GM23338 (cell line): ENCODE results near the gene IKZF1. TPM values are rescaled to one million over a fixed set of nuclear protein-coding genes. Genes with fewer than 3 reads are reported as not detected.

ENCODE experiments used
- ATAC-seq: fragments of 200-7000 bp; cut with Tn5 transposase; 3 replicates; pipeline ENCODE4 v1.9.1; 2020
- DNase-seq: peaks from one replicate; pipeline ENCODE4 v3.0.0-alpha.2; 2015; ENCODE audit warnings: low spot score
- H2AFZ ChIP-seq: fragments of 200-600 bp; sonication (generic); 2 replicates; pipeline ENCODE4 v1.8.0; 2016; ENCODE audit warnings: antibody characterized with exemption, mild to moderate bottlenecking, moderate library complexity
- H3F3A ChIP-seq: fragments of 200-600 bp; sonication (generic); replicated peaks from 2 replicates; pipeline ENCODE4 v1.8.0; 2017; ENCODE audit warnings: antibody characterized with exemption, mixed run types, low read depth
- H3K27ac ChIP-seq: fragments of 200-600 bp; sonication (generic); 2 replicates; pipeline ENCODE4 v1.6.1; 2016; ENCODE audit warnings: low read depth
- H3K27me3 ChIP-seq: fragments of 200-600 bp; sonication (generic); 2 replicates; pipeline ENCODE4 v1.8.0; 2016; ENCODE audit warnings: mild to moderate bottlenecking, mixed run types, moderate library complexity; ENCODE audit not compliant: insufficient read depth
- H3K36me3 ChIP-seq: fragments of 200-600 bp; sonication (generic); 2 replicates; pipeline ENCODE4 v1.8.0; 2016; ENCODE audit warnings: mild to moderate bottlenecking; ENCODE audit not compliant: insufficient read depth
- H3K4me1 ChIP-seq: fragments of 200-600 bp; sonication (generic); 2 replicates; pipeline ENCODE4 v1.8.0; 2016; ENCODE audit warnings: mild to moderate bottlenecking, moderate library complexity; ENCODE audit not compliant: insufficient read depth
- H3K4me2 ChIP-seq: fragments of 200-600 bp; sonication (generic); 2 replicates; pipeline ENCODE4 v1.7.1; 2017; ENCODE audit warnings: mixed run types
- H3K4me3 ChIP-seq: fragments of 200-600 bp; sonication (generic); 2 replicates; pipeline ENCODE4 v1.6.1; 2016; ENCODE audit warnings: mixed run types
- H3K79me2 ChIP-seq: fragments of 200-600 bp; sonication (generic); replicated peaks from 2 replicates; pipeline ENCODE4 v1.8.0; 2017; ENCODE audit warnings: mild to moderate bottlenecking; ENCODE audit not compliant: insufficient read depth
- H3K9me2 ChIP-seq: fragments of 200-600 bp; sonication (generic); 2 replicates; pipeline ENCODE4 v1.8.0; 2017; ENCODE audit not compliant: insufficient read depth
- H4K20me1 ChIP-seq: fragments of 200-600 bp; sonication (generic); replicated peaks from 2 replicates; pipeline ENCODE4 v1.8.0; 2017; ENCODE audit warnings: mild to moderate bottlenecking; ENCODE audit not compliant: insufficient read depth
- H3K27ac Mint-ChIP-seq: 2 replicates; pipeline ENCODE4 v1.8.0; 2020; ENCODE audit warnings: inconsistent platforms, mild to moderate bottlenecking, moderate library complexity, mixed read lengths
- H3K27me3 Mint-ChIP-seq: 3 replicates; pipeline ENCODE4 v1.8.0; 2022; ENCODE audit warnings: low read depth, mild to moderate bottlenecking, moderate library complexity, mixed read lengths, inconsistent platforms; ENCODE audit not compliant: insufficient read depth, poor library complexity
- H3K36me3 Mint-ChIP-seq: 3 replicates; pipeline ENCODE4 v1.8.0; 2021; ENCODE audit warnings: low read depth, mild to moderate bottlenecking, inconsistent platforms, moderate library complexity, mixed read lengths
- H3K4me1 Mint-ChIP-seq: 3 replicates; pipeline ENCODE4 v1.8.0; 2020; ENCODE audit warnings: mild to moderate bottlenecking, inconsistent platforms, mixed read lengths
- H3K4me3 Mint-ChIP-seq: 3 replicates; pipeline ENCODE4 v1.8.0; 2021; ENCODE audit warnings: moderate library complexity, mild to moderate bottlenecking, inconsistent platforms, mixed read lengths
- H3K9me3 Mint-ChIP-seq: 3 replicates; pipeline ENCODE4 v1.8.0; 2020; ENCODE audit warnings: moderate library complexity, mild to moderate bottlenecking, inconsistent platforms, mixed read lengths
- CREB1 ChIP-seq: fragments of 250-450 bp; sonication (Bioruptor Pico); IDR thresholded peaks from 2 replicates; pipeline ENCODE4 v1.5.0; 2020; ENCODE audit warnings: low read depth, mild to moderate bottlenecking, moderate library complexity
- EZH2 ChIP-seq: fragments of 200-600 bp; sonication (generic); IDR thresholded peaks from one replicate; pipeline ENCODE4 v1.8.0; 2017; ENCODE audit warnings: antibody characterized with exemption, mild to moderate bottlenecking, low read depth; ENCODE audit not compliant: unreplicated experiment
- EZH2phosphoT487 ChIP-seq: fragments of 200-600 bp; sonication (generic); IDR thresholded peaks from one replicate; pipeline ENCODE4 v1.8.1; 2018; ENCODE audit warnings: antibody characterized with exemption; ENCODE audit not compliant: unreplicated experiment
- JUNB ChIP-seq: IDR thresholded peaks from one replicate; pipeline ENCODE4 v1.6.1; 2016; ENCODE audit warnings: antibody characterized with exemption; ENCODE audit not compliant: unreplicated experiment
- NANOG ChIP-seq: IDR thresholded peaks from 2 replicates; pipeline ENCODE4 v1.6.1; 2016; ENCODE audit warnings: antibody characterized with exemption, borderline replicate concordance
- POLR2AphosphoS5 ChIP-seq: IDR thresholded peaks from 2 replicates; pipeline ENCODE4 v1.6.1; 2016; ENCODE audit warnings: antibody characterized with exemption, low read depth
- ZNF114 ChIP-seq: fragments of 250-450 bp; sonication (Bioruptor Pico); IDR thresholded peaks from 2 replicates; pipeline ENCODE4 v1.5.0; 2020; ENCODE audit warnings: mild to moderate bottlenecking, moderate library complexity
- ZNF331 ChIP-seq: fragments of 250-450 bp; sonication (Bioruptor Pico); IDR thresholded peaks from 2 replicates; pipeline ENCODE4 v1.5.0; 2020; ENCODE audit warnings: low read depth, mild to moderate bottlenecking, moderate library complexity
- polyA plus RNA-seq: library from polyadenylated mRNA; unstranded; fragments of >200 nt; fragmentation: Nextera tagmentation; extraction: Ambion mirVana; gene quantifications from 2 replicates; pipeline ENCODE4 v1.2.1, GENCODE V29; 2016
- total RNA-seq: library from RNA; depleted of rRNA; stranded (reverse); fragments of >200 nt; shearing (Covaris generic); gene quantifications from 2 replicates; pipeline ENCODE4 v1.2.3, GENCODE V29; 2014
- TF ChIP-seq, protein P1 (sequence below), 2 experiments: fragments of 200-600 bp in 1 of 2; sonication (generic) in 1 of 2; conservative IDR thresholded peaks; 2 replicates each; pipeline versions ENCODE4 v1.5.1 to v1.6.1; 2016 to 2017; ENCODE audit warnings: antibody characterized with exemption in 2 of 2, low read depth in 2 of 2, mild to moderate bottlenecking in 2 of 2, moderate library complexity in 1 of 2
- TF ChIP-seq, protein P2 (sequence below): IDR thresholded peaks from one replicate; pipeline ENCODE4 v1.6.1; 2018; ENCODE audit warnings: antibody characterized with exemption; ENCODE audit not compliant: unreplicated experiment

IKZF1 gene
- total and polyA plus RNA-seq, 2 experiments from 2014 or later, result 0.57 to 1.8 TPM

DNA sequence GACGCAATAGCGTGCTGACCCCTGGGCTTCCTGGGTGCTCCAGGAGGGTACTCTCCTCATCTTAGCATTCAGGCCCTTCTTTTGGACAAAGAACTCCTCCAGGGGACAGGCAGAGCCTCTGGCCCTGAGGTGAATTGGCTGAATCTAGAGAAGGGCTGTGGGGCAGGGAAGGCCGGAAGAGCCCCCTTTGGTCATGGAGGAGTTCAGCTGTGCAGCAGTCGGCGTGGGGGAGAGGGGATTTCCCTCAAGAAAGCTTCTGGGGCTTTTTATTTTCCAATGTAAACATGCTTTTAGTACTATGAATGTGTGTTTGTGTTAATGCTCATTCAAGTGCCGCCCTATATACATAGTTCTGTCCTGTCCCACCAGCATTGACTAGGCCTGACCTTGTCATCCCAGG lies 106.8 kb downstream of the IKZF1 start:
- H4K20me1 ChIP-seq, result no peaks in the 10 kb centered on the region
- H3K4me1 ChIP-seq, result no peaks in the 10 kb centered on the region; the same call in 1 of the 2 replicates
- ATAC-seq, result no peak
- no peak overlapping the region for H3K27ac ChIP-seq
- H3K4me3 ChIP-seq, result no peak overlapping the region
- H3K36me3 Mint-ChIP-seq, result no peaks in the 10 kb centered on the region
- no peaks in the 10 kb centered on the region for H3K36me3 ChIP-seq
- peaks cover 6% of the 10 kb centered on the region; the same call in 2 of the 3 replicates for H3K4me1 Mint-ChIP-seq
- H2AFZ ChIP-seq, result no peak overlapping the region
- TF ChIP-seq, protein P1, sequence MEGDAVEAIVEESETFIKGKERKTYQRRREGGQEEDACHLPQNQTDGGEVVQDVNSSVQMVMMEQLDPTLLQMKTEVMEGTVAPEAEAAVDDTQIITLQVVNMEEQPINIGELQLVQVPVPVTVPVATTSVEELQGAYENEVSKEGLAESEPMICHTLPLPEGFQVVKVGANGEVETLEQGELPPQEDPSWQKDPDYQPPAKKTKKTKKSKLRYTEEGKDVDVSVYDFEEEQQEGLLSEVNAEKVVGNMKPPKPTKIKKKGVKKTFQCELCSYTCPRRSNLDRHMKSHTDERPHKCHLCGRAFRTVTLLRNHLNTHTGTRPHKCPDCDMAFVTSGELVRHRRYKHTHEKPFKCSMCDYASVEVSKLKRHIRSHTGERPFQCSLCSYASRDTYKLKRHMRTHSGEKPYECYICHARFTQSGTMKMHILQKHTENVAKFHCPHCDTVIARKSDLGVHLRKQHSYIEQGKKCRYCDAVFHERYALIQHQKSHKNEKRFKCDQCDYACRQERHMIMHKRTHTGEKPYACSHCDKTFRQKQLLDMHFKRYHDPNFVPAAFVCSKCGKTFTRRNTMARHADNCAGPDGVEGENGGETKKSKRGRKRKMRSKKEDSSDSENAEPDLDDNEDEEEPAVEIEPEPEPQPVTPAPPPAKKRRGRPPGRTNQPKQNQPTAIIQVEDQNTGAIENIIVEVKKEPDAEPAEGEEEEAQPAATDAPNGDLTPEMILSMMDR (conservative IDR thresholded peaks at IDR 0.05; ENCODE audit: low read depth in 2 of 2), result no peak
- TF ChIP-seq, protein P2, sequence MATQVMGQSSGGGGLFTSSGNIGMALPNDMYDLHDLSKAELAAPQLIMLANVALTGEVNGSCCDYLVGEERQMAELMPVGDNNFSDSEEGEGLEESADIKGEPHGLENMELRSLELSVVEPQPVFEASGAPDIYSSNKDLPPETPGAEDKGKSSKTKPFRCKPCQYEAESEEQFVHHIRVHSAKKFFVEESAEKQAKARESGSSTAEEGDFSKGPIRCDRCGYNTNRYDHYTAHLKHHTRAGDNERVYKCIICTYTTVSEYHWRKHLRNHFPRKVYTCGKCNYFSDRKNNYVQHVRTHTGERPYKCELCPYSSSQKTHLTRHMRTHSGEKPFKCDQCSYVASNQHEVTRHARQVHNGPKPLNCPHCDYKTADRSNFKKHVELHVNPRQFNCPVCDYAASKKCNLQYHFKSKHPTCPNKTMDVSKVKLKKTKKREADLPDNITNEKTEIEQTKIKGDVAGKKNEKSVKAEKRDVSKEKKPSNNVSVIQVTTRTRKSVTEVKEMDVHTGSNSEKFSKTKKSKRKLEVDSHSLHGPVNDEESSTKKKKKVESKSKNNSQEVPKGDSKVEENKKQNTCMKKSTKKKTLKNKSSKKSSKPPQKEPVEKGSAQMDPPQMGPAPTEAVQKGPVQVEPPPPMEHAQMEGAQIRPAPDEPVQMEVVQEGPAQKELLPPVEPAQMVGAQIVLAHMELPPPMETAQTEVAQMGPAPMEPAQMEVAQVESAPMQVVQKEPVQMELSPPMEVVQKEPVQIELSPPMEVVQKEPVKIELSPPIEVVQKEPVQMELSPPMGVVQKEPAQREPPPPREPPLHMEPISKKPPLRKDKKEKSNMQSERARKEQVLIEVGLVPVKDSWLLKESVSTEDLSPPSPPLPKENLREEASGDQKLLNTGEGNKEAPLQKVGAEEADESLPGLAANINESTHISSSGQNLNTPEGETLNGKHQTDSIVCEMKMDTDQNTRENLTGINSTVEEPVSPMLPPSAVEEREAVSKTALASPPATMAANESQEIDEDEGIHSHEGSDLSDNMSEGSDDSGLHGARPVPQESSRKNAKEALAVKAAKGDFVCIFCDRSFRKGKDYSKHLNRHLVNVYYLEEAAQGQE, result no peak
- TF ChIP-seq EZH2, result no peak
- no peak for TF ChIP-seq POLR2AphosphoS5
- H3K27me3 Mint-ChIP-seq, result peaks cover 8% of the 10 kb centered on the region
- H3K79me2 ChIP-seq, result no peaks in the 10 kb centered on the region
- no peak overlapping the region for H3K27ac Mint-ChIP-seq
- no peaks in the 10 kb centered on the region for H3K9me3 Mint-ChIP-seq
- H3K27me3 ChIP-seq, result no peaks in the 10 kb centered on the region
- H3K4me3 Mint-ChIP-seq, result no peak overlapping the region
- DNase-seq, result no peak
- no peaks in the 10 kb centered on the region; the same call in 1 of the 2 replicates for H3K9me2 ChIP-seq
- H3K4me2 ChIP-seq, result no peak overlapping the region
- no peaks in the 10 kb centered on the region for H3F3A ChIP-seq

DNA sequence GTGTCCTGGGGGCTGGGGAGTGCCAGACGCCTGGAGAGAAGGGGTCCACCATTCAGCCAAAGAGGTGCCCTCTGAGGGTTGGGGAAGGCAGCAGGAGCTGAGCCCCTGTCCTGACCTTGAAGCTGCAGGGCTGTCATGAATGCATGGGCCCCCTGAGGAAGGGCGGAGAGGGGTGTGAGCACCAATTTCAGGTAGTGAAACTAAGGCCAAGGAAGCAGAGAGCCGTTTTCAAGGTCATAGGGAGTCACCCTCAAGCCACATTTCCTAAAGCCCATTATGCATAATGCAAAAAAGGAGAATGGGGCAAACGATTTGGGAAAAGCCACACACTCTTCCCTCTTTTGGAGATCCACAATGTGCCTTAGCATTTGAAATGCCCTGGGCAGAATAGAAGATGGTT lies 108.5 kb downstream of the IKZF1 start:
- Histone ChIP-seq H3K9me2 (no peaks in the 10 kb centered on the region; the same call in 1 of the 2 replicates), H3F3A (no peaks in the 10 kb centered on the region), H3K4me1 (no peaks in the 10 kb centered on the region; the same call in 1 of the 2 replicates), H3K79me2 (no peaks in the 10 kb centered on the region), H3K4me2 (no peak overlapping the region), H3K4me3 (no peak overlapping the region), H3K36me3 (no peaks in the 10 kb centered on the region), H2AFZ (peak overlapping the region; percentile 56; the same call in 1 of the 2 replicates), H3K27ac (no peak overlapping the region), H4K20me1 (no peaks in the 10 kb centered on the region), H3K27me3 (no peaks in the 10 kb centered on the region)
- DNase-seq (no peak), ATAC-seq (no peak)
- Mint-ChIP-seq H3K4me3 (no peak overlapping the region), H3K9me3 (no peaks in the 10 kb centered on the region), H3K27ac (no peak overlapping the region), H3K4me1 (peaks cover 6% of the 10 kb centered on the region; the same call in 2 of the 3 replicates), H3K36me3 (no peaks in the 10 kb centered on the region), H3K27me3 (peaks cover 6% of the 10 kb centered on the region)
- TF ChIP-seq ZNF114 (CRISPR knock-in tag) (no peak), ZNF331 (CRISPR knock-in tag) (no peak), NANOG (no peak), CREB1 (no peak), POLR2AphosphoS5 (no peak), JUNB (no peak), EZH2phosphoT487 (no peak)
- TF ChIP-seq, protein P1 (conservative IDR thresholded peaks at IDR 0.05; ENCODE audit: low read depth in 2 of 2), result no peak
- TF ChIP-seq, protein P2, result no peak
